T-helper 2 cell treated with Interferon-gamma antibody and Interleukin-4, amounts not matched to agents 5 μg/mL and 100 μg/mL, for 36 hours (primary cell): ENCODE data around the gene MMP3.

Experiments
- DNase-seq: peaks from one replicate; pipeline ENCODE4 v3.0.0; 2021; ENCODE audit warnings: low spot score
- H3K27ac Mint-ChIP-seq: one replicate; pipeline ENCODE4 v1.8.0; 2021; ENCODE audit warnings: mild to moderate bottlenecking, mixed read lengths
- H3K27me3 Mint-ChIP-seq: one replicate; pipeline ENCODE4 v1.8.0; 2021; ENCODE audit warnings: low read depth, mixed read lengths
- H3K36me3 Mint-ChIP-seq: one replicate; pipeline ENCODE4 v1.8.0; 2021; ENCODE audit warnings: low read depth, mixed read lengths
- H3K4me1 Mint-ChIP-seq: one replicate; pipeline ENCODE4 v1.8.0; 2021; ENCODE audit warnings: low read depth, mixed read lengths
- H3K4me3 Mint-ChIP-seq: one replicate; pipeline ENCODE4 v1.8.0; 2022; ENCODE audit warnings: mild to moderate bottlenecking, moderate library complexity, mixed read lengths
- H3K9me3 Mint-ChIP-seq: one replicate; pipeline ENCODE4 v1.8.0; 2021; ENCODE audit warnings: mixed read lengths

The MMP3 gene

GRCh38 chr11:102791271-102792036, 52.0 kb downstream of the MMP3 start:
- Mint-ChIP-seq H3K9me3 (no peaks in the 10 kb centered on the region), H3K4me1 (no peaks in the 10 kb centered on the region), H3K27ac (no peak overlapping the region), H3K27me3 (no peaks in the 10 kb centered on the region), H3K4me3 (no peak overlapping the region), H3K36me3 (no peaks in the 10 kb centered on the region)
- no peak for DNase-seq

DNA sequence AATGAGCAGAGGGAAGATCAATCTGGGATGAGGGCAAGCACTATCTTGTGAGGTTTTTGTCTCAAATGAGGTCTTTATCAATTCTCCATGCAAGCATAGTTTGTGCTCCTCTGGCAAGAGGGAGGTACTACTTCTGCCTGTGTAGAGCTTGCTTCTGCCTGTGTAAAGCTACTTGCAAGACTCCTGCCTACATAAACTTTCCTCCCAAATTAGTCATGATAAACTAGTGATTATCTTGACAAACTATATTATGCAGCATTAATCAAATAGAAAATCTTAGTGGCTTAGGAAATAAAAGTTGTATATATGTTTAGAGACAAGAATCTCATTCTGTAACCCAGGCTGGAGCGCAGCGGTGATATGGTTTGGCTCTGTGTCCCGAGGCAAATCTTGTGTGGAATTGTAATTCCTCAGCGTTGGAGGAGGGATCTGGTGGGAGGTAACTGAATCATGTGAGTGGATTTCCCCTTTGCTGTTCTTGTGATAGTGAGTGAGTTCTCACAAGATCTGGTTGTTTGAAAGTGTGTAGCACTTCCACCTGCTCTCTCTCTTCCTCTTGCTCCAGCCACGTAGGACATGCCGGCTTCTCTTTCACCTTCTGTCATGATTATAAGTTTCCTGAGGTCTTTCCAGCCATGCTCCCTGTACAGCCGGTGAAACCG, 54.9 kb downstream of the MMP3 start:
- H3K4me3 Mint-ChIP-seq: no peak overlapping the region
- no peaks in the 10 kb centered on the region for H3K36me3 Mint-ChIP-seq
- DNase-seq: no peak
- no peaks in the 10 kb centered on the region for H3K27me3 Mint-ChIP-seq
- H3K27ac Mint-ChIP-seq: no peak overlapping the region
- H3K9me3 Mint-ChIP-seq: no peaks in the 10 kb centered on the region
- H3K4me1 Mint-ChIP-seq: no peaks in the 10 kb centered on the region
